Stimulated activated CD4-positive, alpha-beta T cell treated with anti-CD3 and anti-CD28 coated beads, Interleukin-4, amount 100 ng/mL, for 48 hours (primary cell): ENCODE results near the gene STARD3NL.
"Not testable (repeated sequence)": the region's sequence is repeated elsewhere in the genome, so short reads cannot be mapped to it uniquely, and the experiment has no call there.

Experiments used
- DNase-seq, 2 donors: peaks; one replicate each; pipeline ENCODE4 v3.0.0-alpha.2; 2020; ENCODE audit warnings: low read depth in 2 of 2

STARD3NL gene

GRCh38 chr7:38265958-38266357 lies 87.9 kb downstream of the STARD3NL start:
- not testable (repeated sequence) for DNase-seq

- not testable (repeated sequence) for DNase-seq
Observed at GRCh38 chr7:38269704-38270346, 91.8 kb downstream of the STARD3NL start.

DNA sequence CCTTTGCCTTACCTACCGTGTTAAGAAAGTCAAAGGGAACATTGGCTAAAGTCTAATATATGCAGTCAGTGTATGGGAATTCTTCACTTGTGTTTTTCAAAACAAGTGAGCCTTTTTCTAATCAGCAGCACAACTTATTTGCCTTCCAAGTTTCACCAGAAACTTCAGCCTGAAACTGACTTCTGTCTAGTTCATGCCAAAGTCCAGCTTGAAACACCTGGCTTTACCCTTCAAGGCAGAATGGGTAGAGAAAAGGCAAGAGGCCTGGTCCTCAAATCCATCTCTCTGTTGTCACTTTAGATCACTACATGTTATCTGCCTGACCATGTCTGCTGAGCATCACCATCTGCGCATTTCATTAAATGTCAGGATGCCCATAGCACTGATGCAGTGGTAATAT lies 92.4 kb downstream of the STARD3NL start:
- not testable (repeated sequence) for DNase-seq

DNA sequence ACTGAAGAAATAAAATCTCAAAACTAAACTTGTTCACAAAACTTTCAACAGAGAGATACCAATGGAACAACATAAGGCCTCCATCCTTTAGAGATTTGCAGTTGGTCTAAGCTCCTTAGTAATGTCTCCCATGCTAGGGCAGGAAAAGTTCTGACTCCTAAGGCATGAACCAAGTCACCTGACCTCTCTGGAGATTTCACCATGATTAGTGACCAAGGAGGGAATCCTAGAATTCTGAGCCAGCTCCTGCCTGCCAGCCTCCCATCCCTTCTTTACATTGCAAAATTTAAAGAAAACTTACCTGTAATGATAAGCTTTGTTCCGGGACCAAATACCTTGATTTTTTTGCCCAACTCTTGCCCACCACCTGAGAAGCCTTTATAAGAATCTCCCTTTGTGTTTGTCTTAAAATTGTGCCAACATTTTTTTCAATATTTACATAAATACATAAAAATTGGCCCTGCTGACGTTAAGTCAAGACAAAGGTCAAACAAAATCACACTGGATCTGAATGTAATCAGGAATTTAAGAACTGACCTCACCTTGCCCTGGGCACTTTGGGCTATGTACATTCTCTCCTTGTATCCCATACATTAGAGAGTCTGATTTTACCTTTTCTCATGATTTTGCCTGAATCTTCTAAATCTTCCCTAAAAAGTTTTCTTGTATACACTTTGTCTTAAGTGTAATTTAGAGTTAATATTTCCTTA lies 95.4 kb downstream of the STARD3NL start, which contains the start of gene TARP:
Gene TARP, minus strand, starts transcription at position 351 of the 710 bp plus-strand sequence.
- no peak for DNase-seq

GRCh38 chr7:38274486-38274885 lies 96.4 kb downstream of the STARD3NL start:
- no peak for DNase-seq

DNA sequence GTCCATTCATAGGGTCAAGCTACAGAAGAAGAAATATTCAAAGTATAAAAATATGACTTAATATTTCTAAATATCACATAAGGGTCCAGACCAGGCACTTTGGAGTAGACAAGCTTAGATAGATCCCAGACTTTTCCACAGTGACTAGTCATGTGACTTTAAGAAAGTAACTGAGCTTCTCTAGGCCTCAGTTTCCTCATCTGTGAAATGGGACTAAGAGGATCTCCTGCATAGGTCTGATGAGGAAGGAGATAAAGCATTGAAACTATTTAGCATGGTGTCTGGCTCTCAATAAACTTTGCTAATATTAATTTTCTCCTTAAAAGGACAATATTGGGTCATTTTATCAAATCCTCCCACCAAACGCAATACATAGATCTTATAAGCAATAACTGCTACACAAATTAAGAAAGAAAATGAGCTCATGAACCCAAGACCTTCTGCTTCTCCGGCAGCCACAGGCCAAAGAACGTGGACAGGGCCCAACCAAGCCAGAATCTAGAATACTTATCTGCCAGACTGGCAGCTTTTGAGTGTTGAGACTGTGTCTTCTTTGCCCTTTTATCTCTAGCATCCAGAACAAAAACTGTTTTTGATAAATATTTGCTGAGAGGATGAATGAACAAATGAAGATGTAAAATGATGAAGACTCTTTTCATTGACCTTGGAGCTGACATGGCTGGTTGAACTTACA lies 97.0 kb downstream of the STARD3NL start:
- no peak for DNase-seq

DNA sequence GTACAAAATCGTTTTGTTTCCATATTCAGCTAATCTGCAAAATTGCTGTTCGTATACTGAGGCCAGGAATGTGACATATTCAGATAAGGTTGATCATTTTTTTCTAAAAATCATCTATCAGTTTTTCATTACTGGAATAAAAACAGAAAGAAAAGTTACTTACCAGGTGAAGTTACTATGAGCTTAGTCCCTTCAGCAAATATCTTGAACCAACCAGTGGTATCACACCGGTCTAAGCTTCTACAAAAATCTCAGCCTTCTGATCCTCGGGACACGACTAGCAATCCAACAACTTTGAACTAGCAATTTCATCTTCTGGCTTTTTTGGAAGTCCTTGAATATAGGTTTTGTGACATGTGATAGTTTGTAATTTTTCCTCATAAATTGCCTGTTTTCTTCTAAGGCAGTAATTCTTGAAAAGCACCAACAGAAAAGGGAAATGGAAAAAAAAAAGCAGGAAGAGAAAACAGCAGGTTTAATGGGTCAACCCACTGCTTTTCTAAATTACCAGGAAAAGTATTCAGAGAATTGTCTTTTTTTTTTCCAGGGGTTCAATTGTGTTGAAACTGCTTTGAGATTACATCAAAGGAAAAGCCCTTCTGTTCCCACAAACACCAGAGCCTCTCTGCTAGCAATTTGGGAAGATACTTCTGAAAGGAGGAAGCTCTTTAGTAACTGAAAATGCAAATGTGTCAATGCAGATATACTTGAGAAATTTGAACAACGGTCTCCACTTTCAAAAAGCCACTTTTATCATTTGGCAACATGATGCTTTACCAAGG lies 98.2 kb downstream of the STARD3NL start:
- no peak for DNase-seq

- DNase-seq, result no peak
Observed at GRCh38 chr7:38280000-38280399, 102.0 kb downstream of the STARD3NL start.
